Stimulated activated naive CD8-positive, alpha-beta T cell treated with anti-CD3 and anti-CD28 coated beads, Interleukin-15, Interleukin-2, amounts not matched to agents 100 ng/mL and 50 ng/mL, for 24 hours (primary cell): Measurements from ENCODE around the gene PEAR1.
"Not testable (repeated sequence)": the region's sequence is repeated elsewhere in the genome, so short reads cannot be mapped to it uniquely, and the experiment has no call there.

Experiments
- H3K27ac Mint-ChIP-seq: one replicate; pipeline ENCODE4 v1.8.0; 2021; ENCODE audit warnings: mild to moderate bottlenecking, mixed read lengths
- H3K27me3 Mint-ChIP-seq: one replicate; pipeline ENCODE4 v1.8.0; 2021; ENCODE audit warnings: mixed read lengths
- H3K36me3 Mint-ChIP-seq: one replicate; pipeline ENCODE4 v1.8.0; 2021; ENCODE audit warnings: low read depth, mixed read lengths
- H3K4me1 Mint-ChIP-seq: one replicate; pipeline ENCODE4 v1.8.0; 2021; ENCODE audit warnings: low read depth, mixed read lengths
- H3K4me3 Mint-ChIP-seq: one replicate; pipeline ENCODE4 v1.8.0; 2021; ENCODE audit warnings: mild to moderate bottlenecking, mixed read lengths
- H3K9me3 Mint-ChIP-seq: one replicate; pipeline ENCODE4 v1.8.0; 2021; ENCODE audit warnings: mixed read lengths

The PEAR1 gene

GRCh38 chr1:156924478-156925153 is 31.1 kb downstream of the PEAR1 start:
- peaks cover 88% of the 10 kb centered on the region for H3K27me3 Mint-ChIP-seq
- no peaks in the 10 kb centered on the region for H3K9me3 Mint-ChIP-seq
- H3K4me1 Mint-ChIP-seq = peaks cover 34% of the 10 kb centered on the region
- H3K4me3 Mint-ChIP-seq = no peak overlapping the region
- H3K27ac Mint-ChIP-seq = no peak overlapping the region
- no peaks in the 10 kb centered on the region for H3K36me3 Mint-ChIP-seq

DNA sequence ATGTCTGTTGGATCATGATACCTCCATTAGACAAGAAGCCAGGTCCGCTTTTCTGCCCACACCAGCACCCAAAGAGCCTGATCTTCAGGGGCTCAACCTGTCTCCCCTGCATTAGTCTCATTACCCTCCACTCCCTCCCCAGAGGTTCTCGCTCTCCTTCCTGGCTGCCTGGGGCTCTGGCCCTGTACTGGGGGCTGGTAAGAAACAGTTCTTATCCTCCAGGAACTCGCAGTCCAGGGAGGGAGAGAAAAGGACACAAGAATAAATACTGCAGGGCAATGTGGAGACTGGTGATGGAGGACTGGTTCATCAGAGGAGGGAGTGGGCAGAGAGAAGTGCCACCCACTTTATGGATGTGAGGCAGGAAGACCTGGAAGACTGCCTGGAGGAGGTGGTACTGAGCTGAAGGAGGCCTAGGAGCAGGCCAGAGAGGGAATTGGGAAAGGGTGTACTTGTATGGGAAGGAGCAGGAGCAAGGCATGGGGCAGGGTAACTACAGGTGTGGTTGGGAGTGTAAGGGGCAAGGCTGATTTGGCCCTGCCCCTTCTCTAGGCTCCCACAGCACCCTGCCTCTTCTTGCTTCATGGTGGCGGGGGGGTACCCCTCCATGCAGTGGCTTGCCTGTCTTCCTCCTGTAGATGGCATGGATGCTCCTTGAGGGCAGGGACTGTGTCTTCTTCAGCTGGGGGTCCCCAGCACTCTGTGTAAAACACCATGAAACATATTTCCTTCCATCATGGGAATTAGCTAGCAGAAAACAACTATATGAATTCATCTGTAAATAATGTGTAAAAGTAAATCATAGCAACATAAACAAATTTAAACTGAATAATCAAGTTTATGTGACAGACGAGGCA is 31.9 kb downstream of the PEAR1 start:
- H3K9me3 Mint-ChIP-seq = no peaks in the 10 kb centered on the region
- H3K36me3 Mint-ChIP-seq = no peaks in the 10 kb centered on the region
- H3K4me1 Mint-ChIP-seq = peaks cover 34% of the 10 kb centered on the region
- H3K27me3 Mint-ChIP-seq = peaks cover 86% of the 10 kb centered on the region
- H3K4me3 Mint-ChIP-seq = no peak overlapping the region
- no peak overlapping the region for H3K27ac Mint-ChIP-seq

- peaks cover 34% of the 10 kb centered on the region for H3K4me1 Mint-ChIP-seq
- no peaks in the 10 kb centered on the region for H3K9me3 Mint-ChIP-seq
- peaks cover 88% of the 10 kb centered on the region for H3K27me3 Mint-ChIP-seq
- H3K4me3 Mint-ChIP-seq = peak overlapping the region; percentile 13
- peak overlapping the region; percentile 54 for H3K27ac Mint-ChIP-seq
- no peaks in the 10 kb centered on the region for H3K36me3 Mint-ChIP-seq
These were observed 32.7 kb downstream of the PEAR1 start for GRCh38 chr1:156926175-156926574.

DNA sequence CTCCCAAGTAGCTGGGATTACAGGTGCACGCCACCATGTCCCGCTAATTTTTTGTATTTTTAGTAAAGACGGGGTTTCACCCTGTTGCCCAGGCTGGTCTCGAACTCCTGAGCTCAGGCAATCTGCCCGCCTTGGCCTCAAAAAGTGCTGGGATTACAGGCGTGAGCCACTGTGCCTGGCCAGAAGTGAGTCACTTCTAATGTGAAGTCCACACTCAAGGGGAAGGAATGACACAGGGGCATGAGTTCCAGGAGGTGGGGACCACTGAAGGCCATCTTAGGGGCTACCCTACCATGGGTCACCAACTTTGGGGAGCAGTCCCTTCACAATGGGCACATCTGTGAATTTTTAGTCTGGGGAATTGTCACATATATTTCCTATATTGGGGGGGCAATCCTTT is 33.2 kb downstream of the PEAR1 start:
- peaks cover 34% of the 10 kb centered on the region for H3K4me1 Mint-ChIP-seq
- not testable (repeated sequence) for H3K4me3 Mint-ChIP-seq, H3K9me3 Mint-ChIP-seq, H3K27ac Mint-ChIP-seq, H3K36me3 Mint-ChIP-seq
- peaks cover 88% of the 10 kb centered on the region for H3K27me3 Mint-ChIP-seq

DNA sequence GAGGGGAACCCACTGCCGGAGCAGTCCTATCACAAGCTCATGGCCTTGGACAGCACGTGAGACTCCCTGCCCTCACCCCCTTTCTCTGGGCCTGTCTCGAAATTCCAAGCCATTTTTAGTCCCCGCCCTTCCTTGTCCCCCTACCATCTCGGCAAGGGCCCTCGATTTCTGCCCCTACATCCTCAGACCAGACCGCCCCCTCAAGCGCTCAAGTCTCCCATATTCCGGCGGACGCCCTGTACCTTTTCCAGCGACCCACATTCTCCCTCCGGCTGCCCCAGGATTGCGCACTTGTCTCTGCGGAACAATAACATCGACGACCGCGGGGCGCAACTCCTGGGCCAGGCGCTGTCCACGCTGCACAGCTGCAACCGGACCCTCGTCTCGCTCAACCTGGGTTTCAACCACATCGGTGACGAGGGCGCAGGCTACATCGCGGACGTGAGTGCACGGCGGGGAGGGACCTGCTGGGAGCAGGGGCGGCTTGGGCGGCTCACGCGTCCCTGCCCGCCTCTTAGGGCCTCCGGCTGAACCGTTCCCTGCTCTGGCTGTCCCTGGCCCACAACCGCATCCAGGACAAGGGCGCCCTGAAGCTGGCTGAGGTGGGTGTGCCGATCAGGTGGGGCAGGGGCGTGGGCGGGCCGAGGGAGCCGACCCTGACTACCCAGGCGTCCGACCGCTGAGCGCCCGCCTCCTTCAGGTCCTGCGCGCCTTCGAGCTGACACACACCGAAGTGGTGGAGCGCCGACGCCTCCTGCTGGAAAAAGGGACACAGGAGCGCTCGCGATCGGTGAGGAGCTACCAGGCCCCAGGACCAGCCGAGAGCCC is 33.9 kb downstream of the PEAR1 start:
- peak overlapping the region; percentile 55 for H3K4me3 Mint-ChIP-seq
- H3K27me3 Mint-ChIP-seq = peaks cover 81% of the 10 kb centered on the region
- H3K4me1 Mint-ChIP-seq = peaks cover 34% of the 10 kb centered on the region
- H3K9me3 Mint-ChIP-seq = no peaks in the 10 kb centered on the region
- H3K27ac Mint-ChIP-seq = no peak overlapping the region
- H3K36me3 Mint-ChIP-seq = no peaks in the 10 kb centered on the region

DNA sequence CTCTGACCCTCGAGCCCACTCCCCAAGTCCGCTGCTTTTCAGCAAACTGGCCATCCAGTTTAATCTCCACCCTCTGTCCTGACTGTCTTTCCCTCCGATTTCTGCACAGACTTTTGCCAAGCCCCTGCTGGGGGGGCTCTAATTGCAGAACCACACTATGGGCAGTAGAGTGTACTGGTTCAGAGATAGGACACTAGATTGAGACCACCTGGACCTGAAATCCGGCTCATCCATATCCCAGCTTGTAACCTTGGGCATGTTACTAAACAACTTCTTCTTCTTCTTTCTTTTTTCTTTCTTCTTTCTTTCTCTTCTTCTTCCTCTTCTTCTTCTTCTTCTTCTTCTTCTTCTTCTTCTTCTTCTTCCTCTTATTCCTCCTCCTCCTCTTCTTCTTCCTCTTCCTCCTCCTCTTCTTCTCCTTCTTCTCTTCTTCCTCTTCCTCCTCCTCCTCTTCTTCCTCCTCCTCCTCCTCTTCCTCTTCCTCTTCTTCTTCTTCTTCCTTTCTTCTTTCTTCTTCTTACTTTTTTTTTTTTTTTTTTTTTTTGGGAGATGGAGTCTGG is 34.6 kb downstream of the PEAR1 start:
- peak overlapping the region; percentile 55 for H3K4me3 Mint-ChIP-seq
- H3K36me3 Mint-ChIP-seq = no peaks in the 10 kb centered on the region
- H3K4me1 Mint-ChIP-seq = peaks cover 33% of the 10 kb centered on the region
- peak overlapping the region; percentile 15 for H3K27ac Mint-ChIP-seq
- H3K9me3 Mint-ChIP-seq = no peaks in the 10 kb centered on the region
- peaks cover 81% of the 10 kb centered on the region for H3K27me3 Mint-ChIP-seq

DNA sequence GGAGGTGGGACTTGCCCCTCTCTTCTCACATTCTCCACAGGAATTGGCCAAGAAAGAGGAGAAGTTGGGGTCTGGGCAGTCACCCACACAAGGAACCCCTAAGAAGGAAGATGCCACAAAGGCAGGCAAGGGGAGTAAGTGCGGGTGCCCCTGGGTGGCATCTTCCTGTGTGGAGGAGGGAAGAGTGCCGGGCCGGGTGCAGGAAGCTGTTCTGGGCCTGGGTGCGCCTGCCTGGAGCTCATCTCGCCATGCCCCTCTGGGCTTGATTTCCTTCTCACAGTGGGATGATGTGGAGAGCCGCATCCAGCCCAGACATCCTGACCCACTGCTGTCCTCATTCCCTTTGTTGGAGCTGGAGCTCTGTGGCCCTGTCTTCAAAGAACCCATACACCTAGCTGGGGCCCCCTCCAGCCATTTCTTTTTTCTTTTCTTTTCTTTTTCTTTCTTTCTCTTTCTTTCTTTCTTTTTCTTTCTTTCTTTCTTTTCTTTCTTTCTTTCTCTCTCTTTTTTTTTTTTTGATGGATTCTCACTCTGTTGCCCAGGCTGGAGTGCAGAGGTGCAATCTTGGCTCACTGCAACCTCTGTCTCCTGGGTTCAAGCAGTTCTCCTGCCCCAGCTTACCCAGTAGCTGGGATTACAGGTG is 36.2 kb downstream of the PEAR1 start:
- H3K27ac Mint-ChIP-seq = no peak overlapping the region
- H3K9me3 Mint-ChIP-seq = no peaks in the 10 kb centered on the region
- H3K27me3 Mint-ChIP-seq = peaks cover 68% of the 10 kb centered on the region
- no peak overlapping the region for H3K4me3 Mint-ChIP-seq
- H3K4me1 Mint-ChIP-seq = peaks cover 29% of the 10 kb centered on the region
- H3K36me3 Mint-ChIP-seq = no peaks in the 10 kb centered on the region

DNA sequence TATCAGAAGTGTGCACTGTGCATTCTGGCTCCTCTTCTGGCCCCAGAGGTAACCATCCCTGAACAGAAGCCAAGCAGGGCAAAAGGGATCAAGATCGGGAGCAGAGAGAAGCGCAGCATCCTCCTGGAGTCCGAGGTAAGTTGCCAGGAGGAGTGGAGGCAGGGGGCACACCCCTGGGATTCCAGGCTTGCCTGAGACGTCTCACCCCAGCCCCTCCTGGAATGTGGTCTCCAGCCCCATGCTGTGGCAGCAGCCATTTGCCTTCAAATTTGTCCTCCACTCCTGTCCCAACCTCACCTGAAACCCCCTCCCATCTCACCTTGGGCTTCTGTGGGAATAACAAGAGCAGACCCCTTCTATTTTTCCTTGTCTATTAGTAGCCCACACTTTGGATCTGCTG is 37.0 kb downstream of the PEAR1 start:
- H3K4me1 Mint-ChIP-seq = peaks cover 25% of the 10 kb centered on the region
- peaks cover 61% of the 10 kb centered on the region for H3K27me3 Mint-ChIP-seq
- no peak overlapping the region for H3K4me3 Mint-ChIP-seq
- no peaks in the 10 kb centered on the region for H3K9me3 Mint-ChIP-seq
- no peaks in the 10 kb centered on the region for H3K36me3 Mint-ChIP-seq
- H3K27ac Mint-ChIP-seq = no peak overlapping the region

DNA sequence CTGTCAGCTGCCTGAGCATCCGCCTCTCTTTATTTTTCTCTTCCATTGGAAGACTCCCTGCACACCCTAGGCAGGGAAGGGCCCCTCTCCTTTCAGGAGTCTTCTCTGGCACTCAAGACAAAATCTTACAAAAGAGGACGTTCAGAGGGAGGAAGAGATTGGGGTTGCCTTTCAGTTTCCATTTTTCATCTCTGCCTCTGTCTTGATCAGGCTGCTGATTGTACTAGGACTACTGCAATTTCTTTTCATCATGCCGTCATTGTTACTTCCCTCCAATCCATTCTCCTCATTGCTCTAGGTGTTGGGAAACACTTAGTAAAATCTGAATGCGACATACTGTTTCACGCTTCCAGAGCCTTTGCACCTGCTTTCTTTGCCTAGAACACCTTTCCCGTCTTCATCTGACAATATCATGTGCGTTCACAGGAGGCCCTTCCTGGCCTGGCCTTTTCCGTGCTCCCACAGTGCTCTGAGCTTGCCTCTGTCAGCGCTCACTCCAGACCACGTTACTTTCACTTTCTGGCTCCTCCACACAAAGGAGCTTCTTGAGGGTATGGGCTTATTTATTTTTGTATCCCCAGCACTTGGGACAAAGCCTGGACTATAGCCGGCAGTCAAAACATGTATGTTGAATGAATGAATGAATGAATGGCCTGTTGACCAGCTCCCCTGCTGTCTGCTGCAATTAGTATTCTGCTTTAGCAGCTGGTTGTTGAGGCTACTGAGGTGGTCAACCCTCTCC is 37.9 kb downstream of the PEAR1 start:
- no peak overlapping the region for H3K4me3 Mint-ChIP-seq

DNA sequence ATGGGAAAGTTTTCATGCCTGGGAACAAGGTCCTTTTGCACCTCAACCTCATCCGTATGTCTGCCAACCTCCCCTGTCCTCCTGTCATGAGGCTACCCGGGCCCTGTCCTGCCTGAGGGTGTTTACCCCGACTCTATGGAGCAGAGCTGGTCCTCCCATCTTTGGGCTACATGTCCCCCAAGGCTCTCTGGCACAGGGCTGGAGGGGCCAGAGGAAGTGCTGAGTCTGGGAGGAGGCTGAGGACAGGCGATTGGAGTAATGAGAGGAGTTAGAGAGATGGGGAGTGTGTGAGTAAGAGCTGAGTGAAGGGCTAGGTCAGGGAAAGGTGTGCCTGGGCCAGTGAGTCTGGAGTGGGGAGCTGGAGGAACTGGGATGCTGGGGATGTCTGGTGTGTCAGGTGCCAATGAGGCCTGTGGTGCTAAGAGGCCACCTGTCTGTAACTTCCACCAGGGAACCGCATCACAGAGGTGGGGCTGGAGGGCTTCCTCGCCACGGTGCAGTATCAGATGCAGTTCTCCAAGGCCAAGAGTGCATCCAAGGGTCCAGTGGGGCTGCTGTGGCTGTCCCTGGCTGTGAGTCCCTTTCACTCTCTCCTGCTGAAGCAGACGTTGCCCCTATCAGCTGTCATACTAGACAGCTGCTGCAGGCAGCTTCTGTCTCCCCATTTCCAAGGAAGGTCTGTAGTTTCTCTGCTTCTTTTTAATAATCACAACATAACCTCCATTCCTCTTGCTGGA is 38.6 kb downstream of the PEAR1 start:
- no peak overlapping the region for H3K27ac Mint-ChIP-seq
- peaks cover 47% of the 10 kb centered on the region for H3K27me3 Mint-ChIP-seq

More for the DNA sequence above, 37.9 kb downstream of the PEAR1 start:
- Mint-ChIP-seq H3K27ac (no peak overlapping the region), H3K9me3 (no peaks in the 10 kb centered on the region), H3K36me3 (no peaks in the 10 kb centered on the region), H3K4me1 (peaks cover 16% of the 10 kb centered on the region), H3K27me3 (peaks cover 53% of the 10 kb centered on the region)

GRCh38 chr1:156933136-156933535 is 39.6 kb downstream of the PEAR1 start:
- Mint-ChIP-seq H3K4me1 (peaks cover under 1% of the 10 kb centered on the region), H3K27me3 (peaks cover 39% of the 10 kb centered on the region), H3K4me3 (no peak overlapping the region), H3K27ac (no peak overlapping the region), H3K9me3 (no peaks in the 10 kb centered on the region), H3K36me3 (no peaks in the 10 kb centered on the region)

More for the DNA sequence above, 38.6 kb downstream of the PEAR1 start:
- H3K4me1 Mint-ChIP-seq = peaks cover 8% of the 10 kb centered on the region
- H3K4me3 Mint-ChIP-seq = no peak overlapping the region
- no peaks in the 10 kb centered on the region for H3K36me3 Mint-ChIP-seq
- no peaks in the 10 kb centered on the region for H3K9me3 Mint-ChIP-seq

GRCh38 chr1:156935505-156936128 is 42.1 kb downstream of the PEAR1 start:
- Mint-ChIP-seq H3K9me3 (no peaks in the 10 kb centered on the region), H3K36me3 (no peaks in the 10 kb centered on the region), H3K4me3 (no peak overlapping the region), H3K27ac (no peak overlapping the region), H3K27me3 (peaks cover 19% of the 10 kb centered on the region), H3K4me1 (no peaks in the 10 kb centered on the region)

DNA sequence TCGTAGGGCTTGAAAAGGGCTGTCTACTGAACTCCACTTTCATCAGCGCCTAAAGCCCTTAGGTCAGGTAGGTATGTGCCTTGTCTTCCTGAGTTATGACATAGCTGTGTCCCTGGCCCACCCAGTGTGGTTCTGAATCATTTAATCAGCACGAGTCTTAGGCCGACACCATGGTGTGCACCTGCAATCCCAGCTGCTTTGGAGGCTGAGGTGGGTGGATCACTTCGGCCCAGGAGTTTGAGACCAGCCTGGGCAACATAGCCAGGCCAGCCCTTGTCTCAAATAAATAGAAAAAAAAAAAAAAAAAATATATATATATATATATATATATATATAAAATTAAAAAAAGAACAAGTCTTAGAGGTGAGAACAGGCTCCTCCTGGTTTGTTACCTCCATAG is 42.7 kb downstream of the PEAR1 start:
- Mint-ChIP-seq H3K27ac (no peak overlapping the region), H3K4me1 (no peaks in the 10 kb centered on the region), H3K36me3 (no peaks in the 10 kb centered on the region), H3K27me3 (peaks cover 13% of the 10 kb centered on the region), H3K9me3 (no peaks in the 10 kb centered on the region), H3K4me3 (no peak overlapping the region)
